ENCODE measurements around the gene SEC14L2. TPM values are rescaled to one million over a fixed set of nuclear protein-coding genes. Genes with fewer than 3 reads are reported as not detected.

SEC14L2 gene
- total and polyA plus RNA-seq, 2 experiments from 2014 or later = 2.5 to 4.2 TPM

GRCh38 chr22:30393885-30394284 is 2.9 kb upstream of the SEC14L2 start:
- Histone ChIP-seq H3K27me3 (ENCODE audit: insufficient read depth) (peaks cover 34% of the 10 kb centered on the region), H2AFZ (no peak overlapping the region), H3K4me1 (ENCODE audit: insufficient read depth) (peaks cover 22% of the 10 kb centered on the region), H3K36me3 (ENCODE audit: insufficient read depth) (no peaks in the 10 kb centered on the region), H3K4me2 (no peak overlapping the region), H3F3A (replicated peaks; ENCODE audit: low read depth) (no peaks in the 10 kb centered on the region), H3K9me2 (ENCODE audit: insufficient read depth) (no peaks in the 10 kb centered on the region), H3K79me2 (replicated peaks; ENCODE audit: insufficient read depth) (no peaks in the 10 kb centered on the region), H3K27ac (ENCODE audit: low read depth) (no peak overlapping the region), H3K4me3 (no peak overlapping the region), H4K20me1 (replicated peaks; ENCODE audit: insufficient read depth) (no peaks in the 10 kb centered on the region)
- Mint-ChIP-seq H3K4me3 (no peak overlapping the region), H3K27me3 (ENCODE audit: insufficient read depth, low read depth, poor library complexity) (peaks cover 40% of the 10 kb centered on the region), H3K27ac (no peak overlapping the region), H3K36me3 (ENCODE audit: low read depth) (peaks cover 4% of the 10 kb centered on the region), H3K9me3 (peaks cover 16% of the 10 kb centered on the region), H3K4me1 (peaks cover 34% of the 10 kb centered on the region)
- DNase-seq (ENCODE audit: low spot score) = no peak
- no peak for ATAC-seq
- TF ChIP-seq POLR2AphosphoS5 (IDR thresholded peaks at IDR 0.05; ENCODE audit: low read depth) = no peak
- TF ChIP-seq JUNB (IDR thresholded peaks at IDR 0.05; ENCODE audit: unreplicated experiment) = no peak
- TF ChIP-seq ETS1 (IDR thresholded peaks at IDR 0.05) = no peak
- TF ChIP-seq ZNF462 (CRISPR knock-in tag; IDR thresholded peaks at IDR 0.05) = no peak
- no peak for TF ChIP-seq REST (IDR thresholded peaks at IDR 0.05; ENCODE audit: unreplicated experiment)
- TF ChIP-seq STAT1 (IDR thresholded peaks at IDR 0.05; ENCODE audit: unreplicated experiment) = no peak
- TF ChIP-seq ZNF331 (CRISPR knock-in tag; IDR thresholded peaks at IDR 0.05; ENCODE audit: low read depth) = no peak
- no peak for TF ChIP-seq NANOG (IDR thresholded peaks at IDR 0.05; ENCODE audit: borderline replicate concordance)
- TF ChIP-seq ZNF114 (CRISPR knock-in tag; IDR thresholded peaks at IDR 0.05) = no peak
